Measurements from ENCODE around the gene KDM4C.
"Not testable (repeated sequence)": the region's sequence is repeated elsewhere in the genome, so short reads cannot be mapped to it uniquely, and the experiment has no call there.

The KDM4C gene

GRCh38 chr9:6941501-6941900 lies 183.7 kb downstream of the KDM4C start:
- DNase-seq, result no peak

- no peak for DNase-seq
These were observed 184.6 kb downstream of the KDM4C start for GRCh38 chr9:6942406-6942805.

- no peak for DNase-seq
These were observed 185.5 kb downstream of the KDM4C start for GRCh38 chr9:6943293-6943692.

GRCh38 chr9:6944093-6944551 lies 186.3 kb downstream of the KDM4C start:
- DNase-seq, result peak; percentile 69

- no peak for DNase-seq
These were observed 187.1 kb downstream of the KDM4C start for GRCh38 chr9:6944896-6945295.

GRCh38 chr9:6945816-6946215 lies 188.0 kb downstream of the KDM4C start:
- DNase-seq, result no peak

- no peak for DNase-seq
These were observed 188.9 kb downstream of the KDM4C start for GRCh38 chr9:6946583-6947166.

GRCh38 chr9:6948921-6949320 lies 191.1 kb downstream of the KDM4C start:
- not testable (repeated sequence) for DNase-seq

- DNase-seq, result peak; percentile 51
These were observed 197.6 kb downstream of the KDM4C start for GRCh38 chr9:6955251-6955921.

- DNase-seq, result no peak
These were observed 199.1 kb downstream of the KDM4C start for GRCh38 chr9:6956879-6957278.

GRCh38 chr9:6959270-6960000 lies 201.7 kb downstream of the KDM4C start:
- peak; percentile 17 for DNase-seq

- DNase-seq, result no peak
These were observed 203.0 kb downstream of the KDM4C start for GRCh38 chr9:6960777-6961176.

GRCh38 chr9:6961845-6962522 lies 204.2 kb downstream of the KDM4C start:
- DNase-seq, result no peak

GRCh38 chr9:6965566-6965965 lies 207.8 kb downstream of the KDM4C start:
- no peak for DNase-seq

GRCh38 chr9:6968271-6968670 lies 210.5 kb downstream of the KDM4C start:
- DNase-seq, result no peak

- no peak for DNase-seq
These were observed 212.0 kb downstream of the KDM4C start for GRCh38 chr9:6969805-6970204.

- DNase-seq, result no peak
These were observed 215.3 kb downstream of the KDM4C start for GRCh38 chr9:6973089-6973488.

- no peak for DNase-seq
These were observed 216.0 kb downstream of the KDM4C start for GRCh38 chr9:6973762-6974161.

GRCh38 chr9:6975198-6975597 lies 217.4 kb downstream of the KDM4C start:
- no peak for DNase-seq

- peak; percentile 15 for DNase-seq
These were observed 220.0 kb downstream of the KDM4C start for GRCh38 chr9:6977761-6978160.

GRCh38 chr9:6978591-6978990 lies 220.8 kb downstream of the KDM4C start:
- no peak for DNase-seq

GRCh38 chr9:6984941-6985578 lies 227.3 kb downstream of the KDM4C start:
- DNase-seq, result no peak

All from hematopoietic multipotent progenitor cell treated with erythropoietin and hydrocortisone succinate and interleukin-3 and kit ligand, for 8 days (in vitro differentiated cells).